22Rv1 (cell line): ENCODE measurements around the gene SALL4.

Source experiments
- CTCF ChIP-seq: fragments of 450-650 bp; IDR thresholded peaks from 2 replicates; pipeline ENCODE4 v1.5.1; 2017; ENCODE audit warnings: mild to moderate bottlenecking
- ZFX ChIP-seq: fragments of 450-650 bp; IDR thresholded peaks from 2 replicates; pipeline ENCODE4 v1.6.1; 2017; ENCODE audit warnings: antibody characterized with exemption, borderline replicate concordance

DNA sequence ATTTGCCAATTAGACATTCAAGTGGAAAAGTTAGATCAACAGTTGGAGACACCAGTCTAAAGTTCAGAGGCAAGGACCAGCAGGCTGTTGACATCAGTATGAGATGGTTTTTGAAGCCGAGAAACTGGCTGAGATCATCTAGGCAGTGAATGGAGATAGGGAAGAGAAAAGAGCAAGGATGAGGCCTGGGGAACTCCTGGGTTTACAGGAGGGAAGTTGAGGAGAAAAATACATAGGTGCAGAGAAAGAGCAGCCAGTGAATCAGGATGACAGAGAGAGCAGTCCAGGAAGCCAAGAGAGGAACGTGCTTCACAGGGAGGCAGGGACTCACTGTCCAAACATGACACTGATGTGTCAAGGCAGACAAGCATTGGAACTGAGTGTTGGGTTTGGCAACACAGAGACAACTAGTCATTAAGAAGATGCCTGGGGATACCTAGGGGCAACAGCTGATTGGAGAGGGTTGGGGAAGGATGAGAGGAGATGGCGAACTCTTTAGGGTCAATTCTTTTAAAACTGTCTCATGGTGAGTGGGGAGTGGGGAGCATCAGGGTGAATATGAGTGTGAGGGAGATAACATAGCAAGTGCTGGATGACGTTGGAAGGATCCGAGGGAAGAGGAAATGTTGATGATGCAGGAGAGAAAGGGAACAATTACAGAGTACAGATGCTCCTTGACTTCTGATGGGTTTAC is 13.2 kb upstream of the SALL4 start:
- TF ChIP-seq CTCF (no peak), ZFX (no peak)
